ENCODE results near the gene PLD2. TPM values are rescaled to one million over a fixed set of nuclear protein-coding genes. Genes with fewer than 3 reads are reported as not detected.

The PLD2 gene
- total and polyA plus RNA-seq, 2 donors (not counting 1 experiment from before 2014, with no cell fraction given), result 12.7 to 14.9 TPM

- H4K20me1 ChIP-seq (ENCODE audit: control insufficient read depth, extremely low read depth, insufficient read depth, low read length), result peaks cover 3% of the 10 kb centered on the region
- no peak overlapping the region for H2AFZ ChIP-seq (ENCODE audit: low read length)
- peaks cover 45% of the 10 kb centered on the region for H3K79me2 ChIP-seq (ENCODE audit: control insufficient read depth, insufficient read depth, low read length)
Measured at GRCh38 chr17:4837471-4838308, 30.7 kb downstream of the PLD2 start.

GRCh38 chr17:4838309-4838785 is 31.4 kb downstream of the PLD2 start:
- no peak for DNase-seq (ENCODE audit: low read depth in 2 of 2)
- Histone ChIP-seq H3K27ac (ENCODE audit: insufficient read depth, low read length) (no peak overlapping the region), H3K27me3 (ENCODE audit: control insufficient read depth, insufficient read depth, low read length) (no peaks in the 10 kb centered on the region), H3K79me2 (ENCODE audit: control insufficient read depth, insufficient read depth, low read length) (peaks cover 47% of the 10 kb centered on the region), H3K4me3 (replicated peaks in 1 of 4; ENCODE audit: control extremely low read depth in 1 of 4, insufficient read depth in 1 of 4, low read depth in 3 of 4, low read length in 4 of 4) (no peak overlapping the region), H3K36me3 (ENCODE audit: control insufficient read depth, insufficient read depth, low read length) (no peaks in the 10 kb centered on the region), H3K4me2 (ENCODE audit: extremely low read depth, insufficient read depth, low read length) (no peak overlapping the region), H4K20me1 (ENCODE audit: control insufficient read depth, extremely low read depth, insufficient read depth, low read length) (peaks cover 3% of the 10 kb centered on the region), H3K9me3 (ENCODE audit: control insufficient read depth, insufficient read depth, low read depth, low read length) (no peaks in the 10 kb centered on the region), H3K9ac (ENCODE audit: insufficient read depth, low read length) (no peak overlapping the region), H2AFZ (ENCODE audit: low read length) (no peak overlapping the region), H3K4me1 (ENCODE audit: control insufficient read depth, extremely low read depth, insufficient read depth, low read length) (peaks cover 8% of the 10 kb centered on the region)
- TF ChIP-seq CTCF (conservative IDR thresholded peaks at IDR 0.05 in 1 of 2, IDR thresholded peaks at IDR 0.05 in 1 of 2; ENCODE audit: low read depth in 1 of 2, low read length in 2 of 2) (no peak), EZH2 (IDR thresholded peaks at IDR 0.05; ENCODE audit: low read length, missing control alignments) (no peak)

More at GRCh38 chr17:4837471-4838308, 30.7 kb downstream of the PLD2 start:
- H3K9me3 ChIP-seq (ENCODE audit: control insufficient read depth, insufficient read depth, low read depth, low read length), result no peaks in the 10 kb centered on the region
- H3K4me1 ChIP-seq (ENCODE audit: control insufficient read depth, extremely low read depth, insufficient read depth, low read length), result peaks cover 8% of the 10 kb centered on the region
- H3K36me3 ChIP-seq (ENCODE audit: control insufficient read depth, insufficient read depth, low read length), result no peaks in the 10 kb centered on the region
- no peak overlapping the region for H3K4me3 ChIP-seq (replicated peaks in 1 of 4; ENCODE audit: control extremely low read depth in 1 of 4, insufficient read depth in 1 of 4, low read depth in 3 of 4, low read length in 4 of 4)
- H3K9ac ChIP-seq (ENCODE audit: insufficient read depth, low read length), result no peak overlapping the region
- no peak for TF ChIP-seq CTCF (conservative IDR thresholded peaks at IDR 0.05 in 1 of 2, IDR thresholded peaks at IDR 0.05 in 1 of 2; ENCODE audit: low read depth in 1 of 2, low read length in 2 of 2)
- no peak for TF ChIP-seq EZH2 (IDR thresholded peaks at IDR 0.05; ENCODE audit: low read length, missing control alignments)
- no peak overlapping the region for H3K27ac ChIP-seq (ENCODE audit: insufficient read depth, low read length)
- DNase-seq (ENCODE audit: low read depth in 2 of 2), result no peak
- H3K27me3 ChIP-seq (ENCODE audit: control insufficient read depth, insufficient read depth, low read length), result no peaks in the 10 kb centered on the region
- H3K4me2 ChIP-seq (ENCODE audit: extremely low read depth, insufficient read depth, low read length), result no peak overlapping the region

- no peak for DNase-seq (ENCODE audit: low read depth in 2 of 2)
- peaks cover 5% of the 10 kb centered on the region for H3K4me1 ChIP-seq (ENCODE audit: control insufficient read depth, extremely low read depth, insufficient read depth, low read length)
- H3K36me3 ChIP-seq (ENCODE audit: control insufficient read depth, insufficient read depth, low read length), result no peaks in the 10 kb centered on the region
- no peak overlapping the region for H2AFZ ChIP-seq (ENCODE audit: low read length)
- H4K20me1 ChIP-seq (ENCODE audit: control insufficient read depth, extremely low read depth, insufficient read depth, low read length), result peaks cover 3% of the 10 kb centered on the region
- H3K9me3 ChIP-seq (ENCODE audit: control insufficient read depth, insufficient read depth, low read depth, low read length), result no peaks in the 10 kb centered on the region
- no peak overlapping the region for H3K4me3 ChIP-seq (replicated peaks in 1 of 4; ENCODE audit: control extremely low read depth in 1 of 4, insufficient read depth in 1 of 4, low read depth in 3 of 4, low read length in 4 of 4)
- H3K79me2 ChIP-seq (ENCODE audit: control insufficient read depth, insufficient read depth, low read length), result peaks cover 38% of the 10 kb centered on the region
- H3K27ac ChIP-seq (ENCODE audit: insufficient read depth, low read length), result no peak overlapping the region
- no peak overlapping the region for H3K9ac ChIP-seq (ENCODE audit: insufficient read depth, low read length)
- no peak overlapping the region for H3K4me2 ChIP-seq (ENCODE audit: extremely low read depth, insufficient read depth, low read length)
- TF ChIP-seq CTCF (conservative IDR thresholded peaks at IDR 0.05 in 1 of 2, IDR thresholded peaks at IDR 0.05 in 1 of 2; ENCODE audit: low read depth in 1 of 2, low read length in 2 of 2) (no peak), EZH2 (IDR thresholded peaks at IDR 0.05; ENCODE audit: low read length, missing control alignments) (no peak)
- no peaks in the 10 kb centered on the region for H3K27me3 ChIP-seq (ENCODE audit: control insufficient read depth, insufficient read depth, low read length)
Measured at GRCh38 chr17:4839221-4839620, 32.3 kb downstream of the PLD2 start.
